Measurements from ENCODE around the gene SBDS.

GRCh38 chr7:66958538-66959350 lies 36.6 kb downstream of the SBDS start:
- TF ChIP-seq CTCF (conservative IDR thresholded peaks at IDR 0.05; ENCODE audit: low read depth, low read length): no peak
- TF ChIP-seq EZH2phosphoT487 (IDR thresholded peaks at IDR 0.05; ENCODE audit: borderline replicate concordance, low read length): no peak

Data from PC-3 (cell line).